Omental fat pad (tissue), 4 donors: ENCODE data around the gene PTCH1. TPM values are rescaled to one million over a fixed set of nuclear protein-coding genes. Genes with fewer than 3 reads are reported as not detected.

ENCODE experiments used
- ATAC-seq: fragments of 150-250 bp; one replicate; pipeline ENCODE4 v1.9.1; 2016; ENCODE audit warnings: mild to moderate bottlenecking, moderate library complexity; ENCODE audit not compliant: low FRiP score
- DNase-seq: peaks from one replicate; pipeline ENCODE4 v3.0.0-alpha.2; 2019; ENCODE audit warnings: low spot score
- total RNA-seq, 4 donors: library from RNA; depleted of rRNA; stranded (reverse); fragments of >200 nt; gene quantifications; one replicate each; pipeline ENCODE4 v1.1.0, GENCODE V29; 2016
- TF ChIP-seq, protein P1 (sequence below), 3 donors: fragments of 450-650 bp; IDR thresholded peaks; one replicate each; pipeline ENCODE4 v1.5.1; 2016 to 2017; ENCODE audit warnings: antibody characterized with exemption in 3 of 3, mild to moderate bottlenecking in 3 of 3, moderate library complexity in 2 of 3

PTCH1 gene
- total RNA-seq, 4 donors from 2014 or later, result 3.1 to 14.2 (median 7.9) TPM

DNA sequence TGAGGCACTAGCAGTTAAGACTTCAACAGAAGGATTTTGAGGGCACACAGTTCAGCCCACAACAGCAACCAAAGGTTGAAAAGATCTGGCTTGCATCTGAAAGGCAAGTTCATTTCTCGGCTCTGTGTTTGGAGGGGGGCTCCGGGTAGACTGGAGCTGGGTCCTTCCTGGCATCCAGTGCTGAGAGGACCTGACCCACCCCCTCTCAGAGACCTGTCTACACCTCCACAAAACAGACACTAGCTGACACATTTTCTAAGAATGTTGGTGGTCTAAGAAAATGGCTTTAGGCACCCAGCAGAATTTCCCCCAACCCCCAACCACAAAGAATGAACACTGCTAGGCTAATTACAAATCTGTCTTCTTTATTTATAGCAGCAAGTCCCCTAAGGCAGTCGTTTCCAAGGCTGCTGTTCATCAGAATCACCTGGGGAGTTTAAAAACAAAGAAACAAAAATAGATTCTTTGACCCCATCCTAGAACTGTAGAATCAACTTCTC, 6.2 kb upstream of the PTCH1 start:
- TF ChIP-seq, protein P1, sequence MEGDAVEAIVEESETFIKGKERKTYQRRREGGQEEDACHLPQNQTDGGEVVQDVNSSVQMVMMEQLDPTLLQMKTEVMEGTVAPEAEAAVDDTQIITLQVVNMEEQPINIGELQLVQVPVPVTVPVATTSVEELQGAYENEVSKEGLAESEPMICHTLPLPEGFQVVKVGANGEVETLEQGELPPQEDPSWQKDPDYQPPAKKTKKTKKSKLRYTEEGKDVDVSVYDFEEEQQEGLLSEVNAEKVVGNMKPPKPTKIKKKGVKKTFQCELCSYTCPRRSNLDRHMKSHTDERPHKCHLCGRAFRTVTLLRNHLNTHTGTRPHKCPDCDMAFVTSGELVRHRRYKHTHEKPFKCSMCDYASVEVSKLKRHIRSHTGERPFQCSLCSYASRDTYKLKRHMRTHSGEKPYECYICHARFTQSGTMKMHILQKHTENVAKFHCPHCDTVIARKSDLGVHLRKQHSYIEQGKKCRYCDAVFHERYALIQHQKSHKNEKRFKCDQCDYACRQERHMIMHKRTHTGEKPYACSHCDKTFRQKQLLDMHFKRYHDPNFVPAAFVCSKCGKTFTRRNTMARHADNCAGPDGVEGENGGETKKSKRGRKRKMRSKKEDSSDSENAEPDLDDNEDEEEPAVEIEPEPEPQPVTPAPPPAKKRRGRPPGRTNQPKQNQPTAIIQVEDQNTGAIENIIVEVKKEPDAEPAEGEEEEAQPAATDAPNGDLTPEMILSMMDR (IDR thresholded peaks at IDR 0.05), result no peak
- DNase-seq, result no peak

DNA sequence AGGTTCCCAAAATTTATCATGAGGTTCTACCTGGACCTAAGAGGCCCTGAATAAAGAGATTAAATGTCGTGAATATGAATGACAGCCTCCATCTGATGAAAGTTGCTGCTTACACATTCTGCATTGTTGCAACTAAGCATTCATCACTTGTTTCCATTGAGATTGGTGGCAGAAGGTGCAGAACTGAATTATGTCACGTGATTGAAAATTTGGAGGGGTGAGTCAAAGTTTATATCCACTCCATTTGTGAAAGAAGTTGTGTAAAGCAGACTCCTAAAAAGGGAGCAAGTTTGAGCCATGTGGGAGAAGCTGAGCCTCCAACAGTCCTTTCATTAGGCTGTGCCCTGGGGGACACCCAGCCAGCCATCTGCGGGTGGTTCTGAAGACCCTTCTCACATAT, 4.9 kb upstream of the PTCH1 start:
- DNase-seq (no peak), ATAC-seq (no peak)
- TF ChIP-seq, protein P1 (IDR thresholded peaks at IDR 0.05), result no peak

More for the DNA sequence above, 6.2 kb upstream of the PTCH1 start:
- ATAC-seq, result no peak

DNA sequence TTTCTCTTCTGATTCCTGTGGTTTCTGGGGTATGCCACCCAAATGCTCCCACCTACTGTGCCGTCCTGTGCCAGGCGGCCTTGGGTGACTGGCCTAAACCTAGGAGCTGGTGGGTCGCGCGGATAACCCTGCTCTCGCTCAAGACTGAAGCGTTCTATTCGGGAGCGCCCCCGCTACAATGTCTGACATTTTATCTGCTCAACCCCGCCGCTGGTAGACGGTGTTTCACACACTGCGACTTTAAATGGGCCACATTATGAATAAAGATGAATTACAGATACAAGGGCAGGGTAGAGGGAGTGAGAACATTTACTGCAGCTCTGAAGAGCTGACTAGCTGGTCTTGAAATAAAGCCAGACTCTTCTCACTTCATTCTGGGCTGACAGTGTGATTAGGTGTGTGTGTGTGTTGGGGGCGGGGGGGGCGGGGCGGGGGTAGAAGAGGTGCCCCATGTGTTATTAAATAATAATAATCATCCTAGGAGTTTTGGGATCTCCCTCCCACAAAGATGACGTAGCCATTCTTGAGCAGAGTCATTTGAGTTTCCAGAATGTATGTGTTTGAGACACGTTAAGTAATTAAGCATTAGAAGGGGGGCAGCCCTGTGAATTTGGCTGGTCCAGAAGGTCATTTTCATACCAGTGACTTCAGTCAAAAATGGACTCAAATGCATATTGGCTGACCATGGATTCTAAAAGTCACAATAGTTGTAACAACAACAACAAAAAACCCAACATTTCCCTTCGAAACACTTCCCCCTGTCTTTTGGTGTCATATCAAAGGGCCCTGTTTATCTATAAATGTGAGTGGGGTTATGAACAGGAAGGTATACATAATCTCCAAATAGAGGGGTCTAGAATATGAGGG, 1.0 kb upstream of the PTCH1 start:
- DNase-seq (no peak), ATAC-seq (no peak)
- TF ChIP-seq, protein P1 (IDR thresholded peaks at IDR 0.05), result no peak

DNA sequence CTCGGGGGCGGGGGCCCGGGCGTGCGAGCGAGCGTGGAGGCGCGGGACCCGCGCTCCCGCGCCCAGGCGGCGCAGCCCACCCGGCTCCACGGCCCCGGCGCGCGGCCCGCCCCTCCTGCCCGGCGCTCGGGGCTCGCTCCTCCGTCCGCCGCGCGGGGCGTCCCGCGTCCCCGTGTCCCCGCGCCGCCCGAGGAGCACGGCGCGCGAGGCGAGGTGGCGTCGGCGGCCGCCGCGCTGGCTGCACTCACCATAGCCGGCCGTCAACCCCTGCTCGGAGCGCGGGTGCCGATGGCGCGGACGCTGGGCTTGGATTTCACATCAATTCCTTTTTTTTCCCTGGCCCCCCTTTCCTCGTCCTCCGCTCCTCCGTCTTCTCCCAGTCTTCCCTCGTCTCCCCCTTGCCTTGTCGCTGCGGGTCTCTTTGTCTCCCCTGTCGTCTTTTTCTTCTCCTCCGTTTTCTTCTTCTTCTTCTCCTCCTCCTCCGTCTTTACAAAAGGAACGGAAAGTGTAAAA, 494 bp downstream of the PTCH1 start:
- ATAC-seq (no peak), DNase-seq (no peak)
- TF ChIP-seq, protein P1 (IDR thresholded peaks at IDR 0.05), result no peak

DNA sequence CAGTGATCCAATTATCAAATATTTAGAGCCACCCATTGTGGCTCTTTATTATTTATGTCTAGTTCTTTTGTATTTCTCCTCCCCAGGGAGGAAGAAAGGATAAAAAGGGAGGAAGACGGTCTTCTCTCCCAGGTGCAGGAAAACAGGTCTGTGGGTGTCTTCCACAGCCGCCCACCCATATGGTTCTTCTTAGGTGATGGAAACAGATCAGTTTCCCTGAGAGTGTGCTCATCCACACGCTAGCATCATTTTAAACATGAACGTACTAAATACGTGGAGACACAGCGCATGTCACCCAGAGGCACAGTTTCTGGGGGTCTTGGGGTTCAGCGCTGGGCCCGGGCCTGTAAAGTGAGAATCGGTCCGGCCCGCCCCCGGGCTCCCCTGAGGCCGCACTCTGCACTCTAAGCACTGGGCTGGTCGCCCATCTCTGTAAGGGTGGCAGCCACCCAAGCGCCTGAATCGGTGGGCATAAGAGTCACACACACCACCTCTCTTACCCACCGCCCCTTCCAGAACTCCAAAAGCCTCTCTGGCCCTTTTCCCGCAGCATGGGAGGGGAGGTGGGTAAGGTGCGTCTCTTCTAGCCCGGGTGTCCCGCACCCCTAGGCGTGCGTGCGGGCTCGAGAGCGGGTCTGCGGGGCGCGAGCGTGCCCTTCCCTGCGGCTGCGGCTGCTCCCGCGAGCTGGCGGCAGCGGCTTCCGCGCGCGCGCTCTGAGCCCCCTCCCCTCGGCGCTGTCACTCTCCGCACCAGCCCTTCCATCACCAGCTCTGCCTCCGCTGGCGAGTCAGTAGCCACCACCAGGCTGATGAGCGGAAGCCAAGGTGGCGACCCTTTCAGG, 1.3 kb downstream of the PTCH1 start:
- no peak for ATAC-seq
- DNase-seq, result no peak
- TF ChIP-seq, protein P1 (IDR thresholded peaks at IDR 0.05), result no peak

DNA sequence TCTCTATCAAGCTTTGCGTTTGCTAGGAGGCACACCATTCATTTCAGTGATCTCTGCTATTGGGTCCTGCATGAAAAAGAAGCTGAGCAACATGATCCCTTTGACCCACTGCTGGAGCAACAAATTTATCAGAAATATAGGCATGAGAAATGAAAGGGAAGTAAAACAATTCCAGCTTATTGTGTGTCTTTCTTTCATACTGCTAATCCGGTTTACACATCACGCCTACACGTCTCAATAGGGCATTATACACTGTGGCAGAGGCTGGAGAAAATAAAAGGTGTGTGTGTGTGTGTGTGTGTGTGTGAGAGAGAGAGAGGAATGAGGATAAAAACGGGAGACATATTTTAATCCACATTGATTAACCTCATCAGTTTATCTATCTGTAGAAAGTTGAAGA, 2.4 kb downstream of the PTCH1 start:
- TF ChIP-seq, protein P1 (IDR thresholded peaks at IDR 0.05), result no peak
- no peak for ATAC-seq
- DNase-seq, result no peak
